A673 (cell line): ENCODE results near the gene IGF1R. TPM values are rescaled to one million over a fixed set of nuclear protein-coding genes. Genes with fewer than 3 reads are reported as not detected.
A peak's percentile ranks its signal among the peaks of the same experiment; 100 is the strongest.

Source experiments
- BruUV-seq: library from RNA; stranded (reverse); fragments of 400-500 nt; replicated peaks from 2 replicates; lab custom pipeline; 2021; lab: Mats Ljungman, UMichigan
- CTCF ChIA-PET: fragments of 300-600 bp; sonication (Branson Sonifier 250); formaldehyde crosslinking; loops from one replicate; lab custom pipeline; 2022; ENCODE audit warnings: antibody characterized with exemption; lab: Charles Lee
- POLR2A ChIA-PET: fragments of 300-600 bp; sonication (Branson Sonifier 250); formaldehyde crosslinking; loops from one replicate; lab custom pipeline; 2022; ENCODE audit warnings: antibody characterized with exemption; ENCODE audit not compliant: low non-redundant PET; lab: Charles Lee
- DNase-seq: peaks from one replicate; pipeline ENCODE4 v3.0.0-alpha.2; 2015; ENCODE audit warnings: low spot score
- H3K27ac ChIP-seq: fragments of 200-600 bp; sonication (generic); 2 replicates; pipeline ENCODE4 v1.5.1; 2016; ENCODE audit warnings: mixed run types, low read depth, mild to moderate bottlenecking, mixed read lengths, antibody characterized with exemption, low read length; ENCODE audit not compliant: poor library complexity, severe bottlenecking
- H3K27me3 ChIP-seq: fragments of 200-600 bp; sonication (generic); replicated peaks from 2 replicates; pipeline ENCODE4 v1.6.1; 2017; ENCODE audit warnings: mixed run types, low read depth, mild to moderate bottlenecking, mixed read lengths, antibody characterized with exemption, low read length; ENCODE audit not compliant: insufficient read depth, poor library complexity
- H3K36me3 ChIP-seq: fragments of 200-600 bp; sonication (generic); 2 replicates; pipeline ENCODE4 v1.6.1; 2016; ENCODE audit warnings: mixed run types, mild to moderate bottlenecking, mixed read lengths, antibody characterized with exemption, low read length; ENCODE audit not compliant: insufficient read depth, poor library complexity, severe bottlenecking
- H3K4me1 ChIP-seq: fragments of 200-600 bp; sonication (generic); 2 replicates; pipeline ENCODE4 v1.6.1; 2017; ENCODE audit warnings: mixed run types, mild to moderate bottlenecking, mixed read lengths, antibody characterized with exemption, low read length; ENCODE audit not compliant: insufficient read depth, poor library complexity, severe bottlenecking
- H3K4me3 ChIP-seq: fragments of 200-600 bp; sonication (generic); 2 replicates; pipeline ENCODE4 v1.5.1; 2016; ENCODE audit warnings: low read depth, mixed run types, mild to moderate bottlenecking, mixed read lengths, low read length; ENCODE audit not compliant: poor library complexity, severe bottlenecking
- H3K9me3 ChIP-seq: fragments of 200-600 bp; sonication (generic); 2 replicates; pipeline ENCODE4 v1.6.1; 2016; ENCODE audit warnings: mixed run types, low read depth, mild to moderate bottlenecking, mixed read lengths, antibody characterized with exemption, low read length; ENCODE audit not compliant: poor library complexity, severe bottlenecking
- EZH2 ChIP-seq: fragments of 200-600 bp; sonication (generic); IDR thresholded peaks from 2 replicates; pipeline ENCODE4 v1.6.1; 2017; ENCODE audit warnings: borderline replicate concordance, low read depth, mild to moderate bottlenecking, mixed read lengths, antibody characterized with exemption, low read length; ENCODE audit not compliant: poor library complexity, severe bottlenecking
- intact Hi-C: fragments of 100-400 bp; cut with micrococcal nuclease; formaldehyde crosslinking; loops from one replicate; pipeline ENCODE4 v1.10.0; 2022; ENCODE audit not compliant: unreplicated experiment
- total RNA-seq: library from RNA; stranded (reverse); gene quantifications from 2 replicates; pipeline ENCODE4 v1.2.3, GENCODE V29; 2021
- TF ChIP-seq, protein P1 (sequence below): fragments of 300-800, 200-600 bp; sonication (generic); conservative IDR thresholded peaks from 2 replicates; pipeline ENCODE4 v1.5.1; 2017; ENCODE audit warnings: low read depth, mild to moderate bottlenecking, antibody characterized with exemption, low read length, moderate library complexity, mixed read lengths

The IGF1R gene
- total RNA-seq, 1 experiment from 2014 or later: 34.9 TPM

DNA sequence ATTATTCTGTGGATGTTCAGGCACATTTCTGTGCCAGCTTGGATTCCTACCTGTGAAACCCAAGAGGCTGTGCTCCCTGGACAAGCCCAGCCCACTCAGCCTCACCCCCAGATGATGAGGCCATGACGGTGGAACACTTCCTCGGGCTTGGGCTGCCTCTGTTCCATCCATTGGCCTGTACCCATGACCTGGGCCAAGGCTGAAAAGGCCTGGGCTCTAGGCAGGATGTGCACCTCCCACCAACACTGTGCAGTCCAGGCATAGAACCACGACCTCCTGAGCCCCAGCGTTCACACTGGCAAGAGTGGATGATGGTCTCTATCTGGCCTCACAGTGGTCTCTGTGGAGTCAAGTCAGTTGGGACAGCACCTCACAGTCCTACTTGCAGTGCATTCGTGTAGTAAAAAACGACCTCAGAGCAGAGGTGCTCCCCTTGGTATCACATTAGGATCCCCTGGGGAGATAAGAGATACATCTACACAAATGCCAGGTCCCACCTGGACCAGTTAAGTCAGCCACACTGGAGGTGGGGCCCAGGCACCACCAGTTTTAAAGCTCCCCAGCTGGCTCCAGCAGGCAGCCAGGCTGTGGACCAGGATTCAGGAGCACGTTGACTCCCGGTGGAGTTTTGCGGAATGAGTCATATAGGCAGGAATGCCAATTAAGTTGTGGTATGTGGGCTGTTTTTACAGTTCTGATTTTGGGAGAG lies 39.0 kb upstream of the IGF1R start:
- CTCF ChIA-PET: no interaction called here
- H3K4me1 ChIP-seq: peaks cover 4% of the 10 kb centered on the region

DNA sequence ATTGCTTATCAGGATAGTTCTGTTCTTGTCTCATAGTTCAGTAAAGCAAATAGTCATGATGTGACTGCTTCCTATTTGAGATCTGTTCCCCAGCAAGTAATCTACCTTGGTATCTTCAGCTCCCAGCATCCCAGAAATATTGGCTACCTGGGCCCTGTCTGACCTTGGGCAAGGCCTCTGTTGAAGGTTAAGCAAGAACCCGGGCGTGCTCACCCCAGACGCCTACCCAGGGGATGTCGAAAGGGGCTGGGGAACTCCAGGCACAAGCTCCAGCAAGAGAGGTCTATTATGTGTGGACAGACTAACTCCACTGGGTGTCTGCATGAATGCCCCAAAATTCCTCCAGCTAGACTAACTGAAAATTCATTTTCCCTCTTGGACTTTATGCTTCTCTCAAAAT lies 37.3 kb upstream of the IGF1R start:
- no peak overlapping the region for H3K27ac ChIP-seq
- no TSS peak for BruUV-seq
- no peaks in the 10 kb centered on the region for H3K27me3 ChIP-seq
- no peaks in the 10 kb centered on the region for H3K36me3 ChIP-seq
- no peaks in the 10 kb centered on the region for H3K9me3 ChIP-seq
- CTCF ChIA-PET: no interaction called here
- DNase-seq: no peak
- H3K4me3 ChIP-seq: no peak overlapping the region
- POLR2A ChIA-PET: no interaction called here
- intact Hi-C loops: no loop called here
- peaks cover 4% of the 10 kb centered on the region for H3K4me1 ChIP-seq
- TF ChIP-seq, protein P1, sequence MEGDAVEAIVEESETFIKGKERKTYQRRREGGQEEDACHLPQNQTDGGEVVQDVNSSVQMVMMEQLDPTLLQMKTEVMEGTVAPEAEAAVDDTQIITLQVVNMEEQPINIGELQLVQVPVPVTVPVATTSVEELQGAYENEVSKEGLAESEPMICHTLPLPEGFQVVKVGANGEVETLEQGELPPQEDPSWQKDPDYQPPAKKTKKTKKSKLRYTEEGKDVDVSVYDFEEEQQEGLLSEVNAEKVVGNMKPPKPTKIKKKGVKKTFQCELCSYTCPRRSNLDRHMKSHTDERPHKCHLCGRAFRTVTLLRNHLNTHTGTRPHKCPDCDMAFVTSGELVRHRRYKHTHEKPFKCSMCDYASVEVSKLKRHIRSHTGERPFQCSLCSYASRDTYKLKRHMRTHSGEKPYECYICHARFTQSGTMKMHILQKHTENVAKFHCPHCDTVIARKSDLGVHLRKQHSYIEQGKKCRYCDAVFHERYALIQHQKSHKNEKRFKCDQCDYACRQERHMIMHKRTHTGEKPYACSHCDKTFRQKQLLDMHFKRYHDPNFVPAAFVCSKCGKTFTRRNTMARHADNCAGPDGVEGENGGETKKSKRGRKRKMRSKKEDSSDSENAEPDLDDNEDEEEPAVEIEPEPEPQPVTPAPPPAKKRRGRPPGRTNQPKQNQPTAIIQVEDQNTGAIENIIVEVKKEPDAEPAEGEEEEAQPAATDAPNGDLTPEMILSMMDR: no peak
- no peak for TF ChIP-seq EZH2

More for the DNA sequence above, 39.0 kb upstream of the IGF1R start:
- intact Hi-C loops: no loop called here
- H3K4me3 ChIP-seq: no peak overlapping the region
- H3K27ac ChIP-seq: no peak overlapping the region
- POLR2A ChIA-PET: no interaction called here
- no peaks in the 10 kb centered on the region for H3K36me3 ChIP-seq
- DNase-seq: peak; percentile 67
- no peak for TF ChIP-seq EZH2
- H3K27me3 ChIP-seq: no peaks in the 10 kb centered on the region
- BruUV-seq: no TSS peak
- H3K9me3 ChIP-seq: no peaks in the 10 kb centered on the region

DNA sequence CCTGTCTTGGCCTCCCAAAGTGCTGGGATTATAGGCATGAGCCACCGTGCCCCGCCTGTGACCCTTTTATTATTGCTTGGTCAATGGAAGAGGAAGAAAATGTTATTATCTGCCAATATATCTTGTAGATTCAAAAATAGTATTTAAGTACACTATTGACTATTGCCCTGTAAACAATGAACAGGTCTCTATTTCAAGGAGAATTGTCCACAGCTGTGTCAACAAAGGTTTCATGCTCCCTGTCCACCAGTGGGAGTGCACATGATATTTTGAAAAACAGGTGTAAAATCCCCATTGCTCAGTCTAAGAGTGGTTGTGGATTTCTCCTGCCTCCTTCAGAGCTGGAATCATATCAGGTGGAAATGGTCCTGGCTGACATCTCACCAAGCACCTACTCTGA lies 36.5 kb upstream of the IGF1R start:
- Histone ChIP-seq H3K36me3 (no peaks in the 10 kb centered on the region), H3K9me3 (no peaks in the 10 kb centered on the region), H3K4me3 (no peak overlapping the region), H3K27ac (no peak overlapping the region), H3K27me3 (no peaks in the 10 kb centered on the region), H3K4me1 (peaks cover 4% of the 10 kb centered on the region)
- DNase-seq: no peak
- intact Hi-C loops: no loop called here
- ChIA-PET CTCF (no interaction called here), POLR2A (no interaction called here)
- TF ChIP-seq, protein P1: no peak
- TF ChIP-seq EZH2: no peak
- no TSS peak for BruUV-seq

DNA sequence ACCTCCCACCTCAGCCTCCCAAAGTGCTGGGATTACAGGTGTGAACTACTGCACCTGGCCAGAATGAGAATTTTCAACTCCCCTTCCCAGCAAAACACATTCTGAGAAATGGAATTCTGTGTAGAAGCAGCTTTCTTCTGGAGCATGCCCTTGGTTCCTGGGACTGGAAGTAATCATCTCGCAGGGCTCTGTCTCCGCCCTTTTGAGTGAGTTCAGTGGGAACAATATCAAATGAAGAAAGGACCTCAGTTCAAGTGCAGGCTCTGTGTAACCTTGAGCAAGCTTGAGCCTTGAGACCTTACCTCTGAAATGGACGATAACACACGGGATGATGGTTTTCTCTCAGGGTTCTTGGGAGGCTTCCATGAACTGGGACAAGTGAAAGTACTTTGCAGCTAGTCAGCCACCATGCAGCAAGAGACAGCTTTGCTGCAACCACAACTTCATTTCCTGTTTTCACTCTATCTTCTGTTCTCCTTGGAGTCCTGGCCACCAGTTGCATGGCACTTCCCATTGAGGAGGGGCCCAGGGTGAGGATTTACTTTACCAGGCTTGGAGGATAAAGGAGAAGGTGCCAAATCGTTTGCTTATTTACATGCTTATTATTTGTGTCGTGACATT lies 35.7 kb upstream of the IGF1R start:
- TF ChIP-seq, protein P1: no peak
- no peak for TF ChIP-seq EZH2
- Histone ChIP-seq H3K4me3 (no peak overlapping the region), H3K4me1 (peaks cover 4% of the 10 kb centered on the region), H3K36me3 (no peaks in the 10 kb centered on the region), H3K27ac (no peak overlapping the region), H3K27me3 (no peaks in the 10 kb centered on the region), H3K9me3 (no peaks in the 10 kb centered on the region)
- CTCF ChIA-PET: interaction anchor here (0.7 kb wide), 1 partner anchor 65 kb away, joined by 4 read pairs; no protein-coding TSS in a partner anchor
- intact Hi-C loops: no loop called here
- DNase-seq: no peak
- POLR2A ChIA-PET: no interaction called here
- BruUV-seq: no TSS peak
